Stomach (tissue), 4 donors: ENCODE results near the gene CAMK2N1.

ENCODE experiments used
- CTCF ChIP-seq, 7 experiments: fragments of 450-650 bp in 4 of 7; fragments of 200-600 bp in 3 of 7; sonication (generic) in 3 of 7; IDR thresholded peaks; one replicate each; pipeline ENCODE4 v1.5.1; 2016 to 2019; ENCODE audit warnings: antibody characterized with exemption in 7 of 7, control low read depth in 2 of 7, mild to moderate bottlenecking in 1 of 7
- POLR2A ChIP-seq, 4 donors: fragments of 450-650 bp; IDR thresholded peaks; one replicate each; pipeline ENCODE4 v1.6.1; 2016; ENCODE audit warnings: antibody characterized with exemption in 4 of 4, control low read depth in 2 of 4, mild to moderate bottlenecking in 1 of 4, moderate library complexity in 1 of 4
- POLR2AphosphoS5 ChIP-seq, 3 donors: sonication (generic); formaldehyde crosslinking; IDR thresholded peaks; one replicate each; pipeline ENCODE4 v1.6.1; 2016; ENCODE audit warnings: antibody characterized with exemption in 3 of 3

DNA sequence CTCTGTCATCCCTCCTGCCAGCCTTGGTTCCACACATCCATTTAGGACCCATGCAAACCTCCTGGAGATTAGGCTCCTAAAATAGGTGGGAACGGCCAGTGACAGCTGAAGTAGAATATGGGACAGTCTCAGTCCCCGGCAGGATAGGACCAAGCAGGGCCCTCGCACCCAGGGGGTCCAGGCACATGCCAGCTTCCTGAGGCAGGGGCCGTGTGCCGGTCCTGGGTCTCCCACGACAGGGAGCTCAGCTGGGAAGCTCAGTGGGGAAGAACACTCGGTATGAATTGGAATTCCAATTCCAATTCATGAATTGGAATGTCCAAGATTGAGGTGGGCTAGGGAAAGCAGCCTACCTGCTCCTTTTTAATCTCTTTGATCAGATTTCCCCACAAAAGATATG lies 12.1 kb upstream of the CAMK2N1 start:
- TF ChIP-seq POLR2A (IDR thresholded peaks at IDR 0.05), result no peak
- TF ChIP-seq CTCF (IDR thresholded peaks at IDR 0.05), result no peak
- TF ChIP-seq POLR2AphosphoS5 (IDR thresholded peaks at IDR 0.05), result no peak
